ENCODE results near the gene ZNF891.

Gene ZNF891

GRCh38 chr12:133083345-133083744 is 46.7 kb downstream of the ZNF891 start:
- Mint-ChIP-seq H3K9me3 (peaks cover 20% of the 10 kb centered on the region), H3K4me3 (peak overlapping the region; percentile 42), H3K27ac (no peak overlapping the region), H3K4me1 (peaks cover 12% of the 10 kb centered on the region), H3K27me3 (no peaks in the 10 kb centered on the region), H3K36me3 (peaks cover 54% of the 10 kb centered on the region)

- Mint-ChIP-seq H3K4me1 (peaks cover 12% of the 10 kb centered on the region), H3K4me3 (no peak overlapping the region), H3K27me3 (no peaks in the 10 kb centered on the region), H3K9me3 (peaks cover 25% of the 10 kb centered on the region), H3K36me3 (peaks cover 47% of the 10 kb centered on the region), H3K27ac (peak overlapping the region; percentile 83)
These were observed 48.8 kb downstream of the ZNF891 start for GRCh38 chr12:133081159-133081780.

- Mint-ChIP-seq H3K9me3 (peaks cover 25% of the 10 kb centered on the region), H3K27me3 (no peaks in the 10 kb centered on the region), H3K4me3 (no peak within 1 kb of the TSS), H3K36me3 (peaks cover 42% of the 10 kb centered on the region), H3K27ac (peak within 1 kb of the TSS; percentile 83), H3K4me1 (peaks cover 12% of the 10 kb centered on the region)
These were observed 49.5 kb downstream of the ZNF891 start, which contains the start of gene ZNF140 for GRCh38 chr12:133080368-133081158. ZNF140 (plus strand) TSS chr12:133080923; CDS start chr12:133081321, 398 bp downstream.

- Mint-ChIP-seq H3K27ac (no peak overlapping the region), H3K27me3 (no peaks in the 10 kb centered on the region), H3K4me1 (peaks cover 12% of the 10 kb centered on the region), H3K36me3 (peaks cover 38% of the 10 kb centered on the region), H3K9me3 (peaks cover 25% of the 10 kb centered on the region), H3K4me3 (no peak overlapping the region)
These were observed 50.1 kb downstream of the ZNF891 start for GRCh38 chr12:133080026-133080367.

GRCh38 chr12:133073836-133074235 is 56.2 kb downstream of the ZNF891 start:
- H3K36me3 Mint-ChIP-seq, result peaks cover 23% of the 10 kb centered on the region
- H3K4me1 Mint-ChIP-seq, result no peaks in the 10 kb centered on the region
- H3K27me3 Mint-ChIP-seq, result no peaks in the 10 kb centered on the region
- no peak overlapping the region for H3K27ac Mint-ChIP-seq
- H3K4me3 Mint-ChIP-seq, result no peak overlapping the region
- peaks cover 26% of the 10 kb centered on the region for H3K9me3 Mint-ChIP-seq

GRCh38 chr12:133063556-133063955 is 66.5 kb downstream of the ZNF891 start:
- Mint-ChIP-seq H3K9me3 (no peaks in the 10 kb centered on the region), H3K27ac (no peak overlapping the region)

GRCh38 chr12:133061954-133062353 is 68.1 kb downstream of the ZNF891 start:
- Mint-ChIP-seq H3K9me3 (no peaks in the 10 kb centered on the region), H3K27ac (no peak overlapping the region), H3K4me1 (no peaks in the 10 kb centered on the region), H3K36me3 (peaks cover 44% of the 10 kb centered on the region), H3K27me3 (no peaks in the 10 kb centered on the region), H3K4me3 (no peak overlapping the region)

More at GRCh38 chr12:133063556-133063955, 66.5 kb downstream of the ZNF891 start:
- Mint-ChIP-seq H3K4me1 (no peaks in the 10 kb centered on the region), H3K27me3 (no peaks in the 10 kb centered on the region), H3K36me3 (peaks cover 32% of the 10 kb centered on the region), H3K4me3 (no peak overlapping the region)

- Mint-ChIP-seq H3K27ac (peak overlapping the region; percentile 51), H3K27me3 (no peaks in the 10 kb centered on the region), H3K4me3 (no peak overlapping the region), H3K4me1 (no peaks in the 10 kb centered on the region), H3K9me3 (peaks cover 5% of the 10 kb centered on the region), H3K36me3 (peaks cover 50% of the 10 kb centered on the region)
These were observed 71.6 kb downstream of the ZNF891 start for GRCh38 chr12:133058203-133059113.

- Mint-ChIP-seq H3K36me3 (peaks cover 52% of the 10 kb centered on the region), H3K9me3 (peaks cover 11% of the 10 kb centered on the region), H3K27ac (peak overlapping the region; percentile 81), H3K4me3 (no peak overlapping the region), H3K27me3 (no peaks in the 10 kb centered on the region), H3K4me1 (no peaks in the 10 kb centered on the region)
These were observed 72.6 kb downstream of the ZNF891 start for GRCh38 chr12:133057446-133057845.

Measured in activated naive CD4-positive, alpha-beta T cell treated with anti-CD3 and anti-CD28 coated beads, Interleukin-2, amount 50 U/mL, for 24 hours (primary cell).